Measurements from ENCODE around the gene AHNAK2. TPM values are rescaled to one million over a fixed set of nuclear protein-coding genes. Genes with fewer than 3 reads are reported as not detected.

Gene AHNAK2
- total and polyA plus RNA-seq, 2 donors from 2014 or later = 1.1 to 72.0 TPM

GRCh38 chr14:104992501-104992900 is 14.3 kb upstream of the AHNAK2 start:
- intact Hi-C loops (cut with DNase I) = no loop called here

DNA sequence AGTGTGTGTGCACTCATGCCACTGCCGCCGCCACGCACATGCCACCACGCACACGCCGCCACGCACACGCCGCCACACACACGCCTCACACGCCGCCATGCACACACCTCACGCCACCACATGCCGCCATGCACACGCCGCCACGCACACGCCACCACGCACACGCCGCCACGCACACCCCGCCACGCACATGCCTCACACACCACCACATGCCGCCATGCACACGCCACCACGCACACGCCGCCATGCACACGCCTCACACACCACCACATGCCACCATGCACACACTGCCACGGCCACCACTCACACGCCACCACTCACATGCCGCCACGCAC is 13.7 kb upstream of the AHNAK2 start:
- H3K4me1 ChIP-seq (ENCODE audit: control insufficient read depth in 2 of 3, insufficient read depth in 2 of 3, low read depth in 1 of 3, low read length in 3 of 3) = peaks cover 0 to under 1% (median 0%) of the 10 kb centered on the region in 3 donors
- H3K9me3 ChIP-seq (ENCODE audit: control insufficient read depth in 2 of 3, insufficient read depth in 1 of 3, low read length in 3 of 3) = no peaks in the 10 kb centered on the region
- no peak for TF ChIP-seq CTCF (IDR thresholded peaks at IDR 0.05; ENCODE audit: borderline replicate concordance, extremely low read depth, insufficient read depth)
- no peak overlapping the region for H3K9ac ChIP-seq (ENCODE audit: low read length in 3 of 3)
- DNase-seq = no peak
- no peak for FAIRE-seq
- no peaks in the 10 kb centered on the region for H3K27me3 ChIP-seq (ENCODE audit: control insufficient read depth, insufficient read depth, low read length)
- peaks cover 0 to 13% (median 4%) of the 10 kb centered on the region in 3 donors for H3K36me3 ChIP-seq (ENCODE audit: control insufficient read depth in 2 of 3, insufficient read depth in 3 of 3, low read length in 3 of 3)
- H3K4me3 ChIP-seq (ENCODE audit: low read length in 3 of 3) = no peak overlapping the region
- H3K27ac ChIP-seq (ENCODE audit: low read depth in 2 of 2, low read length in 2 of 2) = no peak overlapping the region
- intact Hi-C loops (cut with DNase I) = no loop called here

More at GRCh38 chr14:104992501-104992900, 14.3 kb upstream of the AHNAK2 start:
- no peaks in the 10 kb centered on the region for H3K9me3 ChIP-seq (ENCODE audit: control insufficient read depth in 2 of 3, insufficient read depth in 1 of 3, low read length in 3 of 3)
- no peak for TF ChIP-seq CTCF (IDR thresholded peaks at IDR 0.05; ENCODE audit: borderline replicate concordance, extremely low read depth, insufficient read depth)
- DNase-seq (no peak), FAIRE-seq (no peak)
- no peaks in the 10 kb centered on the region for H3K27me3 ChIP-seq (ENCODE audit: control insufficient read depth, insufficient read depth, low read length)
- H3K27ac ChIP-seq (ENCODE audit: low read depth in 2 of 2, low read length in 2 of 2) = no peak overlapping the region
- peaks cover 0 to 13% (median 4%) of the 10 kb centered on the region in 3 donors for H3K36me3 ChIP-seq (ENCODE audit: control insufficient read depth in 2 of 3, insufficient read depth in 3 of 3, low read length in 3 of 3)
- H3K4me1 ChIP-seq (ENCODE audit: control insufficient read depth in 2 of 3, insufficient read depth in 2 of 3, low read depth in 1 of 3, low read length in 3 of 3) = no peaks in the 10 kb centered on the region
- no peak overlapping the region for H3K4me3 ChIP-seq (ENCODE audit: low read length in 3 of 3)
- no peak overlapping the region for H3K9ac ChIP-seq (ENCODE audit: low read length in 3 of 3)

GRCh38 chr14:104989951-104990303 is 11.8 kb upstream of the AHNAK2 start:
- FAIRE-seq = no peak
- Histone ChIP-seq H3K9ac (ENCODE audit: low read length in 3 of 3) (no peak overlapping the region), H3K4me3 (ENCODE audit: low read length in 3 of 3) (no peak overlapping the region), H3K4me1 (ENCODE audit: control insufficient read depth in 2 of 3, insufficient read depth in 2 of 3, low read depth in 1 of 3, low read length in 3 of 3) (peaks cover 0 to 10% (median 0%) of the 10 kb centered on the region in 3 donors), H3K27ac (ENCODE audit: low read depth in 2 of 2, low read length in 2 of 2) (no peak overlapping the region), H3K9me3 (ENCODE audit: control insufficient read depth in 2 of 3, insufficient read depth in 1 of 3, low read length in 3 of 3) (no peaks in the 10 kb centered on the region), H3K27me3 (ENCODE audit: control insufficient read depth, insufficient read depth, low read length) (no peaks in the 10 kb centered on the region), H3K36me3 (ENCODE audit: control insufficient read depth in 2 of 3, insufficient read depth in 3 of 3, low read length in 3 of 3) (peaks cover 0 to 8% (median 4%) of the 10 kb centered on the region in 3 donors)
- TF ChIP-seq CTCF (IDR thresholded peaks at IDR 0.05; ENCODE audit: borderline replicate concordance, extremely low read depth, insufficient read depth) = no peak
- intact Hi-C loops (cut with DNase I) = no loop called here
- no peak for DNase-seq
